ENCODE measurements around the gene PPP1R12B.
"Not testable (repeated sequence)": the region's sequence is repeated elsewhere in the genome, so short reads cannot be mapped to it uniquely, and the experiment has no call there.

The PPP1R12B gene

DNA sequence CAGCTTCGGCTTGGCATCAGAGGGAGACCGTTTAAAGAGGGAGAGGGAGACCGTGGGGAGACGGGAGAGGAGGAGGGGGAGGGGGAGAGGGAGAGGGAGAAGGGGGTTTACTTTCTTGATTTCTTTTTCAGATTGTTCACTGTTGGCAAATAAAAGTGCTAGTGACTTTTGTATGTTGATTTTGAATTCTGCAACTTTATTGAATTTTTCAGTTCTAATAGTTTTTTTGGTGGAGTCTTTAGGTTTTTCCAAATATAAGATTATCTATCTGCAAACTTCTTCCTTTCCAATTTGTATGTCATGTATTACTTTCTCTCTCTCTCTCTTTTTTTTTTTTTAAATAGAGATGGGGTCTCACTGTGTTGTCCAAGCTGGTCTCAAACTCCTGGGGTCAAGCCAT, 104.0 kb downstream of the PPP1R12B start:
- DNase-seq (ENCODE audit: low read depth in 2 of 2): no peak

GRCh38 chr1:202456372-202457169, 108.1 kb downstream of the PPP1R12B start:
- peak; percentile 20 to 23 for DNase-seq (ENCODE audit: low read depth in 2 of 2)

DNA sequence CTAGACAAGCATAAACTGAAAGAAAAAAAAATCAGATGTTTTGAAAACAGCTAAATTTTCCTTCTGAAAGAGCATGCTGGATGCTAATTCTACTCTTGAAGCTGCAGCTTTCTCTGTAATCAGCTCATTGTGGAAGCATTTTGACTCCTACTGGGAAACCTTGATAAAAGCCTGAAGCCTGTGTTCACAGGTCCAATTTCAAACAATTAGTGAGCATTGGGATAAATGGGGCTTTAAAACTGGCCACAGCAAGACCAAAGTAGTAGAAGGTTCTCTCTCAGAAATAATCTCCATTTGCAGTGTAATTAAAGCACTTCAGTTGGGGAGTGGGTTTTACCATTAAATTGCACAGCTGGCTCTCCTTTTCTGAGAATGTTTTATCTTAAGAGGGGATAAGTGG, 110.2 kb downstream of the PPP1R12B start:
- DNase-seq (ENCODE audit: low read depth in 2 of 2): not testable (repeated sequence)

DNA sequence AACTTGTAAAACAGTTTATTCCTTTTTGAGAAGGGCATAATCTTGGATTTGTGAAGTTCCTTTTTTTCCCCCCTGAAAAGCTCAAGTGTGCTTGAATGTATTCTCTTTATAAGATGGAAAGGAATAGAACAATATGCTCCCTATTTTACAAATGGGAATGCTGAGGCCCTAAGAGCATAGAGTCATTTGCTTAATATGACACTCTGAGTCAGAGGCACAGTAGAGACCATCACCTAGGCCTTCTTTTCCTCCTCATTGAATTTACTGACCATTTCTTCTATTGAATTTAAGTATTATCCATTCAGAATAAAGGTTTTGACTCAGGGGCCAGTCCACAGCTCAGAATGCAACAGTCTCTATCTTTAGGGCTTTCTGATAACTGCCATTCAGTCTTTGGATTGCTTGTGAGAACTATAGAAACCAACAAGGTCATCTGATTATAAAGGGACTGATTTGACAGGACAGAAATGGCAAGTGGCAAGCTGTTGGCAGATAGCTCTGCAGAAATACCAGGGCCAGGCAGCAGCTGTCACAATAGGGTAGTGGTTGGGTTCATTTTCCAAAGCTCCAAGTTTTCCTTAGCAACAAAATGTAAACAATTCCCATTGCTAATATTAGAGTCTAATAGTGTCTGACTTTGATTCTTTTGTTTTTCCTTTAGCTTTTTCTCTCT, 111.1 kb downstream of the PPP1R12B start:
- DNase-seq (ENCODE audit: low read depth in 2 of 2): not testable (repeated sequence)

DNA sequence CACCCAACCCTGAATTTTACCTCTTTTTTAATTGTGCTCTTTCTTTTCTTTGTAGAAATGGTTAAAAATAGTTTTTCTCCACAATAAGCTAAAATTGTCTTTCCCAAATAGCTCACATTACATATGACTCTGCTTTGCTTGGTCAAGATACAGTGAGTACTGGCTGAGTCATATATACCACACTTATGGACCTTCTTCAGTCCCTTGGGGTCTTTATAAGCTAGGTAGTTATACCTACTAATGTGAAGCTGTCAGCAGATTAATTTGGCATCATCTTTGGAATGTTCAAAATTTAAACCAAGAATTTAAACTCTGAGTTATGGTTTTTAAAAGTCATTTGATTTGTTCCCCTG, 111.6 kb downstream of the PPP1R12B start:
- peak; percentile 23 to 25 for DNase-seq (ENCODE audit: low read depth in 2 of 2)

DNA sequence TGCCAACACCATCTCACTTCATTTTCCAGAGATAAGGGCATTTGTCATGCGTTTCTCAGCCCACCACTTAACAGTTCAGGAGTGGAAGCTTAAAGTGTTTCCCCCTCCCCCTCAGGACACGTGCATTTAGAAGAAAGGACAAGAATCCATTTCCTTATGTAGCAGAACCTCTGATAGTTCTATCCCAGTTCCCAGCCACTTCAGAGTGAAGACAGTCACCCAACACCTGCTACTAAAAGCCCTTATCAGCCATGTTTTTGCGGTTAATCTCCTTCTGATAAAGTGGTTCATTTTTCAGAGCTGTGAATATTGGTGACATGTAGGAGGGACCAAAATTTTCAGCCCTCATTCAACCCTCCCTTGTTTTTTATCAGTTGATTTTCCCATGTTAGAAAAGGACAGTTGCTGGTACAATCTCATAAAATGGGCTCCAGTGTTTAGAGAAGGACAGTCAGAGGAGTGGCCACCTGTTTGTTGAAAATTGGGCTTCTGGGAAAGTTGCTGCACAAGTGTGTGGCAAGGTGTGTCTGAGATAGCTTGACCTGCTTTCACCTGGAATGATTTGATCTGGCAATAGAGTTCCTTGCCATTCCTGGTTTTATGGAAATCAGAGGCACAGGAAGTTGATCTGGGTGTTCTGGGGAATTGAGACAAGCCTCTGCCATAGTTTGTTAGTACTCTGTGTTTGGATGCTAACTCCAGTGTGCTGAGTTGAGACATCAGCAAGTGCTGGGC, 114.0 kb downstream of the PPP1R12B start:
- no peak for DNase-seq (ENCODE audit: low read depth in 2 of 2)

GRCh38 chr1:202464153-202464742, 115.7 kb downstream of the PPP1R12B start:
- peak in 1 of 2 experiments; percentile 33 for DNase-seq (ENCODE audit: low read depth in 2 of 2)

- DNase-seq (ENCODE audit: low read depth in 2 of 2): not testable (repeated sequence)
These were observed 117.3 kb downstream of the PPP1R12B start for GRCh38 chr1:202465644-202466270.

DNA sequence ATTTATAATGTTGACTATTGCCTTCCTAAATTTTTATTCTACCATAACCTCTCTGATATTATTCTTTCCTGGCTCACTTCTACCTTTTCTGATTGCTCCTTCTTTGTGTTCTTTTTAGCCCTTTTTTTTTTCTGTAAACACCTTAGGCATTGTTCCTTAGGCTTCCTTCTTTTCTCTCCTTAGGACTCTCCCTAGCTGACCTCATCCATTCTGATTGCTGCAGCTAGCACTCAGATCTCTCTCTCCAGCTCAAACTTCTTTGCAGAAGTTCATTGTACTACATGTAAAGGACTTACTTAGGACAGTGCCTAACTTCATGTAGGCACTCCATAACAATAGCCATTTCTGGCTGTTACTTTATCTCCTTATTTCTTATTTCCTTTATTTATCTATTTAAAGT, 117.8 kb downstream of the PPP1R12B start:
- DNase-seq (ENCODE audit: low read depth in 2 of 2): not testable (repeated sequence)

- not testable (repeated sequence) for DNase-seq (ENCODE audit: low read depth in 2 of 2)
These were observed 118.9 kb downstream of the PPP1R12B start for GRCh38 chr1:202467381-202467780.

DNA sequence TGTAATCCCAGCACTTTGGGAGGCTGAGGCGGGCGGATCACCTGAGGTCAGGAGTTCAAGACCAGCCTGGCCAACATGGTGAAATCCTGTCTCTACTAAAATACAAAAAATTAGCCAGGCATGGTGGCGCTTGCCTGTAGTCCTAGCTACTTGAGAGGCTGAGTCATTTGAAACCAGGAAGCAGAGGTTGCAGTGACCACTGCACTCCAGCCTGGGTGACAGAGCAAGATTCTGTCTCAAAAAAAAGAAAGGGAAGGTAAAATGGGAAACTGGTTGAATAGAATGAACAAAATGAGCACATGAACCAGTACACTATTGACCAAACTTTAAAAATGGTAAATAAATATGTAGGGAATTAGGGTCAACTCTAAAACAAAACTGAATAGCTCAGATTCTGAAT, 120.2 kb downstream of the PPP1R12B start:
- not testable (repeated sequence) for DNase-seq (ENCODE audit: low read depth in 2 of 2)

GRCh38 chr1:202469123-202469522, 120.6 kb downstream of the PPP1R12B start:
- not testable (repeated sequence) for DNase-seq (ENCODE audit: low read depth in 2 of 2)

DNA sequence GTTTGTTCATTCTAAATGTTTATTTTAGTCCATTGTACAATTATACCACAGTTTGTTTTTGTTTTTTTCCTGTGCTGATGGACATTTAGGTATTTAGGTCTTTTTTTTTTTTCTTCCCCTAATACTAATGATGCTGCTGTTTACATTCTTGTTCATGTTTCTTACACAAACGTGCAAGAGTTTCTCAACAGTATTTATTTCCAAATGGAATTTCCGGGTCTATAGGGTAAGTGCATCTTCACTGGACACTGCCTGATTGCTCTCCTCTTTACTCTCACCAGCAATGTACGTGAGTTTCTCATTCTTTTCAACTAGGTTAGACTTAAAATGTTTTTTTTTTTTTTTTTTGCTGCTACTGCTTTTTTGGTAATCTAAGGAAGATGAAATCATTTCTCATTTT, 122.7 kb downstream of the PPP1R12B start:
- DNase-seq (ENCODE audit: low read depth in 2 of 2): no peak

- DNase-seq (ENCODE audit: low read depth in 2 of 2): not testable (repeated sequence)
These were observed 124.0 kb downstream of the PPP1R12B start for GRCh38 chr1:202472347-202473124.

GRCh38 chr1:202473266-202474045, 125.0 kb downstream of the PPP1R12B start:
- not testable (repeated sequence) for DNase-seq (ENCODE audit: low read depth in 2 of 2)

GRCh38 chr1:202479661-202480060, 131.2 kb downstream of the PPP1R12B start:
- DNase-seq (ENCODE audit: low read depth in 2 of 2): not testable (repeated sequence)

GRCh38 chr1:202480640-202481039, 132.1 kb downstream of the PPP1R12B start:
- not testable (repeated sequence) for DNase-seq (ENCODE audit: low read depth in 2 of 2)

GRCh38 chr1:202483362-202483761, 134.9 kb downstream of the PPP1R12B start:
- not testable (repeated sequence) for DNase-seq (ENCODE audit: low read depth in 2 of 2)

DNA sequence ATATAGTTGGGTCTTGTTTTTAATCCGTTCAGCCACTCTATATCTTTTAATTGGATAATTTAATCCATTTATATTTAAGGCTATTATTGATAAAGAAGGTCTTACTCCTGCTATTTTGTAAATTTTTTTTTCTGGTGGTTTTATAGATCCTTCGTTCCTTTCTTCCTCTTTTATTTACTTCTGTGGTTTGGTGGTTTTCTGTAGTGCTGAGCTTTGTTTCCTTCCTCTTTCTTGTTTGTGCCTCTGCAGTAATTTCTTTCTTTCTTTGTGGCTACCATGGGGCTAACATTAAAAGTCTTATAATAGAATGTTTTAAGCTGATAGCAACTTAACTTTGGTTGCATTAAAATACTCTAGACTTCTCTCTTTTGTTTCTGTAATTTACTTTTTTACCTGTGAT, 135.5 kb downstream of the PPP1R12B start:
- DNase-seq (ENCODE audit: low read depth in 2 of 2): not testable (repeated sequence)

- not testable (repeated sequence) for DNase-seq (ENCODE audit: low read depth in 2 of 2)
These were observed 136.3 kb downstream of the PPP1R12B start for GRCh38 chr1:202484820-202485219.
